GM18526 (cell line): ENCODE measurements around the gene ARFGAP3.

ENCODE experiments used
- POLR2A ChIP-seq: IDR thresholded peaks from 3 replicates; pipeline ENCODE4 v1.6.1; 2011; ENCODE audit not compliant: insufficient read length; ENCODE audit errors: extremely low read depth

ARFGAP3 gene

DNA sequence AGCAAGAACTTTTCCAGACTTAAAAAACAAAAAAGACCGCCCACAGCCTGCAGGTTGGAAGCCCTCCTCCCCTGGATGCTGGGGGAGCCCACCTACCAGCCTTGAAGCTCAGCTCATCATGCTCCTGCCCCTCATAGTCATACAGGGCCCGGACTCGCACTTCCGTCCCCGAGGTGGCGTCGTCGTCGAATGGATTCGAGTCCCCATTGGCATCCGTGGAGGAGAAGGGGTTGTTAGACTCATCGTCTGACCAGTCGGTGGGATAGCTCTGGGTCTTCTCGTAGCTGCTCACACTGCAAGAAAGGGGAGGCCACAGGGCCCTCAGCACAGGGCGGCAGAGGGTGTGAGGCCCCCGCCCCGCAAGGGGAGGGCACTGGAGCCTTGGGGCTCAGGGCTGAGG, 19.0 kb upstream of the ARFGAP3 start:
- TF ChIP-seq POLR2A: no peak

DNA sequence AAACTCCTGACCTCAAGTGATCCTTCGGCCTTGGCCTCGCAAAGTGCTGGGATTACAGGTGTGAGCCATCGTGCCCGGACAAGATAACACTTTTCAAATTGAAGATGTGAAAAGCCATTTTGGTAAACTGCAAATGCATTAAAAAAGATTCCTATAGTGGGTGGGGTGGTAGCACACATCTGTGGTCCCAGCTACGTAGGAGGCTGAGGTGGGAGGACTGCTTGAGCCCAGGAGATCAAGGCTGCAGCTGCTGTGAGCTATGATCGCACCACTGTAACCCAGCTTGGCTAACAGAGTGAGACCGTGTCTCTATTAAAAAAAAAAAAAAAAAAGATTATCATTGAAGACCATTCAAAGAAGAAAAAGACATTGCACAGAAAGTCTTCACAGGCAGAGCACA, 16.9 kb upstream of the ARFGAP3 start:
- no peak for TF ChIP-seq POLR2A

DNA sequence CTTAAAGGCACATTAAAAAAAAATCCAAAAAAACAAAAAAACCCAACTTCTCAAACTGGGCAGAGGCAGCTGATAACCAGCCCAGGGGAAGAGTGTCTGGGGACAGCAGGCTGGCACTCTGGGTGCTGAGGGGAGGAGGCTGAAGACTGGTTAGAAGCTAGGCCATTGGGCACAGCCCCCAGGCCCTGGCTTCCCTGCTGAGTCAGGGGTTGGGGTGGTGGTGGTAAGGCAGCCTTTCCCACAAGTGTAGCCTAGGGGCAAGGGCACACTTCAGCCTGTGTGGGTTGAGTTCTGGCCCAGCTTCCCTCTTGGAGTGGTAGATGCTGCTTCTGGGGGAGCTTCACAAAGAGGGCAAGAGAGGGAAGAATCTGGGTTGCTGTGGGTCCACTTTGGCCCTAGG, 16.3 kb upstream of the ARFGAP3 start:
- TF ChIP-seq POLR2A: no peak

DNA sequence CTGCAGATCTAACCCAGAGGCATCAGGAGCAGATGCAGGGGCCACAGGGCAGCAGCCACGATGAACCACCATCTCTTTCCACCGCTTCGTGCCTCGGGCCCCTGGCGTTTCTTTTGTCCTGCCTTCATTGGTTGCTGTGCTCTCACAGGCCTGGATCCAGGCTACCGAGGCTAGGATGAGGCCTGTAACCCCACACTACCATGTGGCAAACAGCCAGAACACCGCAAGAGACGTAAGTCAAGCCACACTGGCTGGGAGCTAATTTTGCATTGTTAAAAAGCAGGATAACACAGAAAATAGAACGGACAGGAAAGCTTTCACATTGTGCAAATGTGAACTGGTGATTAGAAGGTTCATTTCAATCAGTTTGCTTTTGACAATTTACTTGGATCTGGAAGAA, 15.7 kb upstream of the ARFGAP3 start:
- no peak for TF ChIP-seq POLR2A

DNA sequence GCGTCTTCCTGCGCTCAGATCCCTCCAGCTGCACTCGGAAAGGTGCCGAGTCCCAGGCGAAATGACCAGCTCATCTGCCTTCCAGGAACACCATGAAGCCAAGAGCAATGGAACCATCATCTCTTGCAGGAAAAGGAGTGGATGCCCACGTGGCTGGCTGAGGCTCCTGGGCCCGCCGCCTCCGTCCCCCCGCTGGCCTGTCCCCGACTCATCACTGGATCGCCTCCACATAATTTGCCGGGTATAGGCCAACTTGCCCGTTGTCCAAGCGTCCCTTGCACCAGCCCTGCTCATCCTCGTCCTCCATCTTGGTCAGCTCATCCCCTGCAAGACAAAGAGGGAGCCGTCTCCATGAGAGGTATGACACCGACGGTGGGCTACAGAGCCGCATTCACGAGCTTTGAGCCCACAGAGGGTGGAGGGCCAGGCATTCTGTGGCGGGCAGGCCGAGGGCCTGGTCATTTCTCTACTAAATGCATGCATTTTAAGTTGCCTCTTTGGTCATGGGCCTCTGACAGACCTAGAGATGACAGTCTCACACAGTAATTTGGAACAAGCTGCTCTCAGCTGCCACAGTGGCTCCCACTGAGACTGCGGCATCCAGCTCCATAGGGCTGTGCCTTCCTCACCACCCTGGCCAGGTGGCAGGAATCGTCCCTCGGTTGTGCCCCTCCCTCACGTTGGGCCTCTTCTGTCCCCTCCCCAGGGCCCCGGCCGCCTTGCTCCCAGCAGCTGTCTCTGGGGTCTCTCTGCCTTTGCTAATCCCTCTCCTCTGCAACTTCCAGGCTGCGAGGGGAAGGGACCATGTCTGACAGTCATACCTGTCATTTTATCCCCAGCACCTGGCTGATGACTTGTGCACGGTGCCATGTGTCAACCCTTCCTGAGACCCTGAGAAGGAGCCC, 14.3 kb upstream of the ARFGAP3 start:
- TF ChIP-seq POLR2A: no peak

DNA sequence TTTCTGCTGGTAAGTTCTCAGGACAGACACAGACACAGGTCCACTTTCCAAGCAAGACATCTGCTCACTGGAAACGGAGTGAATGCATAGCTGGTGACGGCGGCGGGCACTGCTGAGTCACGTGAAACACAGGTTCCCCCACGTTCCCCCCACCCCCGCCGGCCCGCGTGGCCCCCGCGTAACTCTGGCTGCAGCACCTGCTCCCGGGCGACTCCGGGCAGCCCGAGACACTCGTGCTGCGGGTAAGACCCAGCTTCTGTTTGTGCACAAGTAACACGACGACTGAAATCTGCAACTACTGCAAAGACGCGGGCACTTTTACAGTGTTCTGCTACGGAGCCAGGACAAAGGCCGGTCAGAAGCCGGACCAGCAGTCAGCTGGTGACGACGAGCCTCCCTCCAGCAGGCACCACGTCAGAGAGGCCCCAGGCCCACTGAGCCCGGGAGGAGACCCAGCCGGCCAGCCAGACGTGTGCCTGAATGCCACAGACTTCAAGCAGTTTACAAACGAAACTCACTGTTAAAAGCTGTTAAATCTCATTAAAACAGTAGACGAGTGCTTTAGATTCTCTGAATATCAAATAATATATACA, 12.9 kb upstream of the ARFGAP3 start:
- no peak for TF ChIP-seq POLR2A

DNA sequence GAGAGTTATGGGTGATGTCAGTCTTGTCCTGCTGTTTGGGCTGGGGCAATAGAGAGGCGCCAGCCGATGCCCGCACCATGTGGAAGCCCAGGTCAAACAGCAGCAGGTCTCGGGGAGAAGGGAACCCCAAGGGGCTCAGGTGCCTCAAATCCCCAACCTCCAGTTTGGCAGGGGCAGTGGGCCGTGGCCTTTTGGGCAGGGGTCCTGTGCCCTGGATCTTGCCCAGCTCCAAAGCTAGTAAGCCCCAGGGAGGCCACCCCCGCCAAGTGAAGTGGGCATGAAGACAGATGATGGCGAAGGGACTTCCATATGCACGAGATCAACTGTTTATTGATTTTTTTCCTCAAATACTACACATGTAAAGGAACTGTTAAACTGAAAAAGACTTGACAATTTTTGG, 12.4 kb upstream of the ARFGAP3 start:
- no peak for TF ChIP-seq POLR2A

GRCh38 chr22:42868751-42869251, 11.7 kb upstream of the ARFGAP3 start:
- TF ChIP-seq POLR2A: no peak

- no peak for TF ChIP-seq POLR2A
Observed at GRCh38 chr22:42866100-42866499, 9.0 kb upstream of the ARFGAP3 start.

GRCh38 chr22:42865536-42865935, 8.5 kb upstream of the ARFGAP3 start:
- TF ChIP-seq POLR2A: no peak

GRCh38 chr22:42863349-42863961, 6.4 kb upstream of the ARFGAP3 start:
- TF ChIP-seq POLR2A: no peak

DNA sequence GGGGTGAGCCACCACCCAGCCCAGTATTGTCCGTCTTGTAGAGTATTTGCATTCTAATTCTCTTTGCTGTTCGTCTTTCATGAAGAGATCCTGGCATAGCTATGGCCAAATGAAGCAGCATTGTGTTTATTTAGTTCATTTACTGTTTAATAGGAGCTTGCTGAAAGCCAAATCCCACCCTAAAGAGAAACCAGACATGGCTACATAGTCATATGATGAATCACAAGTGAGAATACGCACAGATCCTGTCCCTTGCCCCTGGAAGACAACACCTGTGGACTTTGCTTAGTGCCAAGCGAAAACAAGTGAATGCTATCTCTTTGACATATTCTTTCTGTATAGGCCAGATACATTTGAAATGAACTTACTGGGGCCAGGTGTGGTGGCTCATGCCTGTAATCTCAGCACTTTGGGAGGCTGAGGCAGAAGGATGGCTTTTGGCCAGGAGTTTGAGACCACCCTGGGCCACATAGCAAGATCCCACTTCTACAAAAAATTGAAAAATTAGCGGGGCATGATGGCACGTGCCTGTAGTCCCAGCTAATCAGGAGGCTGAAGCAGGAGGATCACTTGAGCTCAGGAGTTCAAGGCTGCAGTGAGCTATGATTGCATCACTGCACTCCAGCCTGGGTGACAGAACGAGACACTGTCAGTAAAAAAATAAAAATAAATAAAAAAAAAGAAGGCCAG, 5.1 kb upstream of the ARFGAP3 start:
- TF ChIP-seq POLR2A: no peak

DNA sequence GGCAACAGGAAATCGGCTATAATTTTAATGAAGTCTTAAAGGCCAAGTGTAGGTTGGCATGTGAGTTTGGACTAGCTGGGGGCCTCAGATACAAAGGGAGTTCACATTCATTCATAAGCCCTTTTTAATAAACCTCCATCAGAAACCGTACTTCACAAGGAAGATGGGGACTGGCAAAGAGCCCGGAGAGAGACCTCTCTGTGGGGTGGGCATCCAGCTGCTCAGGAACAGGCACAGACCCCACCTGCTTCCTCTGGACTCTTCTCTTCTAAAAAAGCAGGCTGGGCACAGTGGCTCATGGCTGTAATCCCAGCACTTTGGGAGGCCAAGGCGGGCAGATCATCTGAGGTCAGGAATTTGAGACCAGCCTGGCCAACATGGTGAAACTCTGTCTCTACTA, 3.9 kb upstream of the ARFGAP3 start:
- no peak for TF ChIP-seq POLR2A

DNA sequence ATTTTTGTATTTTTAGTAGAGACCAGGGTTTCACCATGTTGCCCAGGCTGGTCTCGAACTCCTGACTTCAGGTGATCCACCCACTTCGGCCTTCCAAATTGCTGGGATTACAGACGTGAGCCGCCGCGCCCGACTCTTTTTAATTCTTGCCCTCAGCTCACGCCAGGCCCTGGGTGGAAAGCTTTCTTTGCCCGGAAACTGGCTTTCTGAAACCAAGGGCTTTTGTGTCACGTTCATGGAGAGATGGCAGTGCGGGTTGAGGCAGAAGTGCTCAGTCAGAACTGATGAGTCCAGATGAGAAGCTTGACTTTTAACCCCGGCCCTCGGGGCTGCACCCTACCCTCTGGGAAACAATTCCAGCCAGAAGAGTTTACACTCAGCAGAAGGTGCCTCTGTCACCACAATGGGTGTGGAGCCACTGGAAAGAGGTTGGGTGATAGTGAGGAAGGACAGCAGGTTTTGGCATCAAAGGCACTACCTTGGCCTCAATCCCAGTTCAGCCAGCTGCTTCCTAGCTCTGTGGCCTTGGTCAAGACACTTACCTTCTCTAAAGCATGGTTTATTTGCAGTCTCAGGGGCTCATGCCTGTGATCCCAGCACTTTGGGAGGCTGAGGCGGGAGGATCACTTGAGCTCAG, 890 bp upstream of the ARFGAP3 start:
- TF ChIP-seq POLR2A: no peak
